ENCODE measurements around the gene PIAS1.

DNA sequence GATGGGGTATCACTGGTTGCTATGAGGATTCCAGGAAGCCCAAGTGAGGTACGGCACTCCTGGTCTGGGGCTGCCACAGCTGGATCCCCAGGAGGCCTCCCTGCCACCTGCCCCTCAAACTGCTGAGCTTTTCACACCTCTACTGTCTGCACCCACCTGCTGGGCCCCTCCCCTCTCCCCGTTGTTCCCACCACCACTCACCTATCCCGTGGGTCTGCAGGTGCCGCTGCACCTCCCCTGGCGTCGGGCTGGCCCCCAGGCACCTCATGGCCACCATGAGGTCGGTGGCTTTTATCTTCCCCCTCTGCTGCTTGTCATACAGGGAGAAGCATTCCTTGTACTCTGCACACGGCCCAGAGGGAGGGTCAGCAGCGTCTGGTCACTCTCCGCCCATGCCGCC lies 145.2 kb downstream of the PIAS1 start:
- TF ChIP-seq CTCF (conservative IDR thresholded peaks at IDR 0.05; ENCODE audit: low read length) (no peak), EZH2phosphoT487 (IDR thresholded peaks at IDR 0.05; ENCODE audit: borderline replicate concordance, low read depth, low read length) (no peak)
